GM19468 (cell line): ENCODE data around the gene HES7.

Source experiments
- ATAC-seq: cut with Tn5 transposase; IDR thresholded peaks from one replicate; pipeline ENCODE4 v1.9.1; 2021; ENCODE audit warnings: mild to moderate bottlenecking, moderate library complexity, moderate number of reproducible peaks; ENCODE audit not compliant: unreplicated experiment; ENCODE audit errors: extremely low read depth

The HES7 gene

DNA sequence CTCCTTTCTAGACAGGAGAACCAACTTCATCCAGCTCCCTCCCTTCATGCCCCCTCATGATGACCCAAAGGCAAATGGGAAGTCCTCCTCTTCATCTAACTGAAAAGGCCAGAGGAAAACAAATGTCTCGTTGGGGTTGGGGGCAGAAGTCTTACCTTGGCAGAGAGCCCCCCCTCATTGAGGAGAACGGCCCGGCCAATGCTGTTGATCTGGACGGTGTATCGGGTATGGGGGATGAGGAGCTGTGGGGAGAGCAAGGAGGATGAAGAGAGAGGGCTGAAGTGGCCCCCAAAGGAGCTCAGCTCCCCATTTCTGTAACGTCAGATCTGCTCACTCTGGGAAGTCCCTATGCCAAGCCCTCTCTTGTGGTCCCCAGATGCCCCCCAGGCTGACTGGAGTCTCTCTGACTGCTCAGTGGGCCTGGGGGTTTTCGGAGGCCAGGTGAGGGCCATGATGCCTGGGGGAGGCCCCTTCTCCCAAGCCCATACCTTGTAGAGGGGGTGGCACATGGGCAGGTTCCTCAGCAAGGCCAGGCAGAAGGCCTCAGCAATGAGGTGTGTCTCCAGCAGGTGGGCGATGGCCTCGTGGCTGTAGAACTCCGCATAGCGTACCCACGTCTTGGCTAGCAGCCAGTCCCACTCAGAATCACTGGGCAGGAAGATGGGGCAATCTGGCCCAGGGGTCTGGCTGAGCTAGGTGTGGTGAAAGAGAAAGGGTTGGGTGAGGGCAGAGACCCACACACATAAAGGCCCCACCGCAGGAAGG is 47.2 kb downstream of the HES7 start:
- no peak for ATAC-seq

DNA sequence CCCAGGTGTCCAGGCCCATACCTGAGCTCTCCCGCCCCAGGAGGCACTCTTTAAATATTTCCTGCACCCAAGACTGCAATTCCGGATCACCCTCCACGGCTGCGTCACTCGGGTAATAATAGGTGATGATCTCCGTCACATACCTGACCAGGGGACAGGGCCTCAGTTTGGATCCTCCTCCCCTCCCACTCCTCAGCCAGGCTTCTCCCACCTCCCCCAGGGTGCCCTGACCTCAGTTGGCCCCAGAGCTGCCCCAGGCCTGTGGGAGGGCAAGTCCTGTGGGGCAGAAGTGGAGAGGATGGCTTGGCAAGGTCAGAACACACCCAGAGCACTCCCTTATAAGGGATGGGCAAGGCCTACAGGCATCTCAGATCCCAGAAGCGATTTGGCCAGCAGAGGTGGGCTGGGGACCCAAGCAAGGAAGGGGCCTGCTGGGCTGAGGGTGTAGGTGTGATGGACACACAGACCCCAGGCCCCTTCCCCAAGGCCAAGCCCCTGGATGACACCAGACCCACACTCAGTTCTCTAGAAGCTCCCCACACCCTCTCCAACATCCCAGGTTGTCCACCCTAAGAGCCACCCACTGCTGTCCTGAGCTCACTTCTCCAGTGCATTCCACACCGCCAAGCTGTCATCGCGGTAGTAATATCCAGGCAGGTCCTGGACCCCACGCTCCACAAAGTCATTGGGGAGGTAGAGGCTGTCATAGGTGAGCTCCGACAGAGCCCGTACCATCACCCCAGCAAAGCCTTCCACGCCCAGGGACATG is 48.1 kb downstream of the HES7 start:
- ATAC-seq: no peak

DNA sequence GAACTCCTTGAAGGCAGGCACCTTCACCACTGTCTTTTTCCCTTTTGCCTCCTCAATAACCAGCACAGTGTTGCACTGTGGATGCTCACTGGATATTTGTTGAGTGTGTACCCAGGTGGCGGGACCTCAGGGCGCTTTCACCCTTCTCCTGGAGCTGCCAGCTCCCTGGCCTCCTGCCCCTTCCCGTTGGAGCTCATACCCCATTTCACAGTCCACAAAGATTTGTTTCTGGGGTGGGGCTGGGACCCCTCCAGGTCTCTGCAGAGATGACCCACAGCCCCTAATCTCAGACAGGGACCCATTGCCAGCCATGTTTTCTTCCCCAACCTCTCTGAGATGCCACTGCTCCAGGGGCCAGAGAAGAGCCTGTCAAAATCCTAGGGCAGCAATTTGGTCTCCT is 48.8 kb downstream of the HES7 start:
- ATAC-seq: no peak

DNA sequence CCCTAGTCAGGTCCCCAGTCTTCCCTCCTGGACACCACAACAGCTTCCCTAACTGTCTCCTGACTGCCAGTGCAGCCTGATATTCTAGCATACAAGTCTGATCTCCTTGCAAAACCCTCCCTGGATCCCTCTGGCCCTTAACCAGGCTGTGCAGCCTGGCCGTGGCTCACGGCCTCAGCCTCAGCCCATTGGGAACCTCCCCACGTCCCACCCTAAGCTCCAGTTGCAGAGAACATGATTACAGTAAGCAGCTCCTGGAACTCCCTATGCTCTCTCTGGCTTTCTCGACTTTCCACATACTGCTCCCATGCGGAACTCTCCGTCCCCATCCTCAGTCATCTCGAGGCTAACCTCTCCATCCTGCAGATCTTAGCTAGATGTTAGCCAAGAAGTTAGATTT is 49.4 kb downstream of the HES7 start:
- ATAC-seq: no peak

DNA sequence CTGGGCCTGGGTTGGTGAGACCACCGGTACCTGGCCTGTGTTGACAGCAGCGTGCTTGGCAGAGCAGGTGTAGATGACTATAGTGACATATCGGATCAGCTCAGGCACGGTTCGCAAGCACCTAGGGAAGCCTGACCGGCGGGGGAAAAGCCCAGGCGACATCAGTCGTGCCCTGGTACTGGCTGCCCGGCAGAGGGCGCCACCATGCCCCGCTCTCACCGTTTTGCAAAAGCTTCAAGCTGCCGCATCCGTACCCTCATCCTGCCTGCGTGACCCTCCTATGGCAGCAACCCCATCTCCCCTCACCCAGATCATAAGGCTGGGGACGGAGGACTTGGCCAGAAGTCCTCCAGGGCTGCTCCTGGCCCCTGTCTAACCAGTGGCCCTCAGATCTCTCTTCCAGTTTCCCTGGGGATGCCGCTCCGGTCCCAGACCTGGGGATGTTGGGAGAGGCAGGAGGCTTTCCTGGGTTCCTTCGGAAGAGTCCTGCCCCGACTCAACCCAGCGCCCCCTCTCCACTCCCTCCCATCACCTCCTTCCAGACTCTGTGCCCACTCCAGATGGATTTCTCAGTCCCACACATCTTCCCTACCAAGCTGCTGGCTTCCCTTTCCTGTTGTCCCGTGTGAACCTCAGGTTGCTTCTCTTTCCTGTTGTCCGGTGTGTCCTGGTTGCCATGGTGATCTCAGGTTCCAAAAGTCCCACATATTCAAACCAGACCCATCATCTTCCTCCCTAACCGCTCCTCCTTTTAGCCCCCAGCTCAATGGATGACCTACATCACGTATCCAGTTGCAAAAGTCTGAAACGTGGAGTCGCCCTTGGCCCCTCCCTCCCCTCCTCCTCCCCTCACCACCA is 50.0 kb downstream of the HES7 start:
- no peak for ATAC-seq

DNA sequence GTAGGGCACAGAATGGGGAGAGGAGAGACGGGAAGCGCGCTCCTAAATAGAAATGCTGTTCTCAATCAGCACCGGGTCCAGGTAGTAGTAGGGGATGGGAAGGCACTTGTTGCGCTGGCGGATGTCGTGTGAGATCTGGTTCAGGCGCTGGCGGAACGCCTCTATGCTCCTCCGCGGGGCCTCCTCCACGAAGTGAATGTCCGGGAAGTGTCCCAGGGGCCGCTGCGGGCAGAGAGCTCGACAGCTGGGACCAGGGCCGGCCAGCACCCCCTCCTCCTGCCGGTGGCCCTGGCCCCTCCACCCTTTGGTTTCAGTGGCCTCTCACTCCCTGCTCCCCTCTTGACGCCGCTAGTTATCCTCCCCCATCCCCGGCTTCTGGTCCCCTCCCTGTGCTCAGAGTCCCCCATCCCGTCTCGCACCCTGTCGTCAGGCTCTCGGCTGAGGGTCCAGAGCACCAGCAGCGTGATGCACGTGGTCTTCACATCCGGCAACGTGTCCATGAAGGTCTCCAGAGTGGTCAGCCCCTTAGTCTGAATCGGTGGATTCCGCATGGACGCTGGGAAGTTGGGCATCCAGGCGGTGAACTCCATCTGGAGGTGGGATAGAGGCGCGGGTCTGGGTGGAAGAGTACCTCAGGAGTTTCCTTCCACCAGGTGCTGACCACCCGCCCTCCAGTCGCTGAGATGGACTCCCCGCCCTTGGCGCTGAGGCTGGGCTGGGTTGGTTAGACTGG is 51.0 kb downstream of the HES7 start:
- ATAC-seq: no peak

DNA sequence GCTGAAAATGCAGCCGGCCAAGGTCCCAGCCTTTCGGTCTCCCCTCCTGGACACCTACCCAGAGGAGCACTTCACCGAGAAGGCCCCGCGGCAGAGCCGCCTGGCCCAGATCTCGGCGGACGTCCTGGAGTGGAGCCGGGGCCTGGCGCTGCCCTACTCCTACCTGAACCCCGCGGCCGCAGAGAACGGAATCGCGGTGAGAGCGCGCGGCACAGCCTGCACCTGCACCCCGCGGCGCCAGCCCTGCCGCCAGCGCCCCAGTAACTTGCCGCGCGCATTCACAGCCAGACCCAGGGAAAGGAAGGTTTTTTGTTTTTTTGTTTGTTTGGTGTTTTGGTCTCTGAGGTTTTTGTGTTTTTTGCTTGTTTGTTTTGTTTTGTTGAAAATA is 51.6 kb downstream of the HES7 start:
- no peak for ATAC-seq

DNA sequence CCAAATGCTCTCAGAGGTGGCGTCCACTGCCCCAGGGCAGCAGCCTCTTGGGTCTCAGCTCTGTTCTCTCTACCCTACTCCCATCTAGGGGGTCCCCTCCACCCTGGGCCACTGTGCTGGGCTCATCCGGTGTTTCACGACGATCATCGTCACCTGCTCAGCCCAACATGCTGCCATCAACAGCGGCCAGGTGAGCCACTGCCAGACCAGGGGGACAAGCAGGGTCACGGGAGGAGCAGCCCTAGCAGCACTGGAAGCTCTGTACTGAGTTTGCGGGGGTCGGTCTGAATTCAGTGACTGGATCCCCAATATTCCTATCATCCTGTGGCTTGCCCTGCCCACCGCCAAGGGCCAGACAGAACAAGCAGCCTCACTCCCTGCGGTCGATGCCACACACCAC is 52.4 kb downstream of the HES7 start:
- no peak for ATAC-seq
